ENCODE data around the gene KCNMA1. TPM values are rescaled to one million over a fixed set of nuclear protein-coding genes. Genes with fewer than 3 reads are reported as not detected.
A peak's percentile ranks its signal among the peaks of the same experiment; 100 is the strongest.

KCNMA1 gene
- total and polyA plus RNA-seq, 2 donors from 2014 or later: 4.2 to 8.9 TPM

DNA sequence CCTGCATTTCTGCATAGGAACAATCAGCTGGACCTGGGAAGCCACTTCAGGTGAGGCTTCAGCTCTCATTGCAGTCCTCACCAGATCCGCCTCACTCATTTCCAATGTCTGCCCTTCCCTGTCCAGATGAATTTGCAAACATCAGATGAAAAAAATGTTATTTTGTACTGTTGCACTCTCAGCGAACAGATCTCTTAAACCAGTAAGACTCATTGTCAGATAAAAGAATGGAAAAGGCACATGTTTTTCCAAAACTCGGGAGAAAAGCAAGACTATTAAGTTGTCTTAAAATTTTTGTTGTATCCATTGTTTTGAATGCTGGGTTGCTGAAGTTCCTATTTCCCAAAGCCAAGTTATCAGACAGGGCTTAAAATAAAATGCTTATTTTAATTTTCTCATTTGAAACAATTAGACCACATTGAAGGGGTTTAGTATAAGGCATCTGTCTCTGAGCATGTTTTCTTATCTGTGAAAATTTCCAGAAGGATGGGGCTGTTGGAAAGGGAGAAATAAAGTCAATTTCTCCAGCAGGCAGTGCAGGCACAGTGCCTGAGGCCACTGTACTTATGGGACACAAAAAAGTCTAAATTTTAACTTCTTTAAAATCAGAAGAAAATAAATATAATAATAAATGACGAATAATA lies 396.8 kb downstream of the KCNMA1 start:
- intact Hi-C loops (cut with DNase I): no loop called here
- no peaks in the 10 kb centered on the region for H3K4me1 ChIP-seq (ENCODE audit: control insufficient read depth in 2 of 3, insufficient read depth in 2 of 3, low read depth in 1 of 3, low read length in 3 of 3)
- FAIRE-seq: no peak

DNA sequence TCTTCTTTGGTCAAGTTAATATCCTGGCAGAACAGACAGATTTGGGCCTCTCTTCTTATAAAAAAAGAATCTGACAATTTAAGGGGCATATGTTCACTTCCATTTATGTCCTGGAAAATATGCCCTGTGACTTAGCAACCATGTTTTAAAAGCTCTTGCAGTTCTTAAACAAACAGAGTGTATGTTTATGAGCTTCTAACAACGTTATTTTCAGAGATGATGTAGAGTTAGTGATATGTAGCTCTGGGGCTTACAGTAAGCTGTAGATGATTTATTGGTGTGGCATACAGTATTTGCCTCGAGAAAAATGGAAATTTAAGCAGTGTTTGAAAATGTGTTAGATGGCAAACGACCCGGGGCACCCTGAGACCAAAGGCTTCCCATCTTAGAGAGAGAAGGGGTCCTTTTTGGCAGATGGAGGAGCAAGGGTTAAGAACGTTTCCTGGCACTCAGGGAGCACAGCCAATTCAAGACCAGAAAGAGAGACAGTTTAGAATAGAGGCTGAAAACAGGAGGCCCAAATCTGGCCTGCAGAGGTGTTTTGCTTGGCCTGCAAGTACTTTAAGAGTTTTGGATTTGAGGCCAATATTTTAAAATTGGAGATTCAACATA lies 397.5 kb downstream of the KCNMA1 start:
- Histone ChIP-seq H3K4me3 (ENCODE audit: low read length in 3 of 3) (no peak overlapping the region), H3K4me1 (ENCODE audit: control insufficient read depth in 2 of 3, insufficient read depth in 2 of 3, low read depth in 1 of 3, low read length in 3 of 3) (no peaks in the 10 kb centered on the region), H3K27me3 (ENCODE audit: control insufficient read depth, insufficient read depth, low read length) (no peaks in the 10 kb centered on the region), H3K27ac (ENCODE audit: low read depth in 2 of 2, low read length in 2 of 2) (no peak overlapping the region), H3K9ac (ENCODE audit: low read length in 3 of 3) (no peak overlapping the region), H3K9me3 (ENCODE audit: control insufficient read depth in 2 of 3, insufficient read depth in 1 of 3, low read length in 3 of 3) (no peaks in the 10 kb centered on the region), H3K36me3 (ENCODE audit: control insufficient read depth in 2 of 3, insufficient read depth in 3 of 3, low read length in 3 of 3) (no peaks in the 10 kb centered on the region)
- intact Hi-C loops (cut with DNase I): no loop called here
- no peak for FAIRE-seq
- TF ChIP-seq, protein P1, sequence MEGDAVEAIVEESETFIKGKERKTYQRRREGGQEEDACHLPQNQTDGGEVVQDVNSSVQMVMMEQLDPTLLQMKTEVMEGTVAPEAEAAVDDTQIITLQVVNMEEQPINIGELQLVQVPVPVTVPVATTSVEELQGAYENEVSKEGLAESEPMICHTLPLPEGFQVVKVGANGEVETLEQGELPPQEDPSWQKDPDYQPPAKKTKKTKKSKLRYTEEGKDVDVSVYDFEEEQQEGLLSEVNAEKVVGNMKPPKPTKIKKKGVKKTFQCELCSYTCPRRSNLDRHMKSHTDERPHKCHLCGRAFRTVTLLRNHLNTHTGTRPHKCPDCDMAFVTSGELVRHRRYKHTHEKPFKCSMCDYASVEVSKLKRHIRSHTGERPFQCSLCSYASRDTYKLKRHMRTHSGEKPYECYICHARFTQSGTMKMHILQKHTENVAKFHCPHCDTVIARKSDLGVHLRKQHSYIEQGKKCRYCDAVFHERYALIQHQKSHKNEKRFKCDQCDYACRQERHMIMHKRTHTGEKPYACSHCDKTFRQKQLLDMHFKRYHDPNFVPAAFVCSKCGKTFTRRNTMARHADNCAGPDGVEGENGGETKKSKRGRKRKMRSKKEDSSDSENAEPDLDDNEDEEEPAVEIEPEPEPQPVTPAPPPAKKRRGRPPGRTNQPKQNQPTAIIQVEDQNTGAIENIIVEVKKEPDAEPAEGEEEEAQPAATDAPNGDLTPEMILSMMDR (IDR thresholded peaks at IDR 0.05; ENCODE audit: borderline replicate concordance, extremely low read depth, insufficient read depth): no peak
- DNase-seq: peak in 1 of 5 donors; percentile 22

More for the DNA sequence above, 396.8 kb downstream of the KCNMA1 start:
- no peak for DNase-seq
- H3K36me3 ChIP-seq (ENCODE audit: control insufficient read depth in 2 of 3, insufficient read depth in 3 of 3, low read length in 3 of 3): no peaks in the 10 kb centered on the region
- TF ChIP-seq, protein P1 (IDR thresholded peaks at IDR 0.05; ENCODE audit: borderline replicate concordance, extremely low read depth, insufficient read depth): no peak
- H3K9ac ChIP-seq (ENCODE audit: low read length in 3 of 3): no peak overlapping the region
- H3K4me3 ChIP-seq (ENCODE audit: low read length in 3 of 3): no peak overlapping the region
- H3K27me3 ChIP-seq (ENCODE audit: control insufficient read depth, insufficient read depth, low read length): no peaks in the 10 kb centered on the region
- H3K9me3 ChIP-seq (ENCODE audit: control insufficient read depth in 2 of 3, insufficient read depth in 1 of 3, low read length in 3 of 3): no peaks in the 10 kb centered on the region
- no peak overlapping the region for H3K27ac ChIP-seq (ENCODE audit: low read depth in 2 of 2, low read length in 2 of 2)

DNA sequence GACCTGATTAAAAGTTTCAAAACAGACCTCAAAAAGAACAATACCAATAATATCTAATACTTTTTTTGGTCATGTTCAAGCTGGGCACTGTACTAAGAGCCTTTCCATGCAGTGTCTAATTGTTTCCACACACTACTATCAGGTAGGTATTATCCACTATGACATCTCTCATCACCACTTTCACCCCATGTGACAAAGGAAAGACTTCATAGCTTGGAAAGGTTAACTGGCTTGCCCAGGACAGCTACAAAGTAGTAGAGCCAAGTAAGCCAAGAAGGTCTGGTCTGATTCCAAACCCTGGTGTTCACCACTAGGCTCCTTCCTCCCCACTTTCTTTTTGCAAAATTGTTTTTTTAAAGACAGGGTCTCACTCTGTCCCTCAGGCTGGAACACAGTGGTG lies 400.5 kb downstream of the KCNMA1 start:
- Histone ChIP-seq H3K9ac (ENCODE audit: low read length in 3 of 3) (no peak overlapping the region), H3K27me3 (ENCODE audit: control insufficient read depth, insufficient read depth, low read length) (no peaks in the 10 kb centered on the region), H3K9me3 (ENCODE audit: control insufficient read depth in 2 of 3, insufficient read depth in 1 of 3, low read length in 3 of 3) (no peaks in the 10 kb centered on the region), H3K27ac (ENCODE audit: low read depth in 2 of 2, low read length in 2 of 2) (no peak overlapping the region), H3K36me3 (ENCODE audit: control insufficient read depth in 2 of 3, insufficient read depth in 3 of 3, low read length in 3 of 3) (no peaks in the 10 kb centered on the region), H3K4me3 (ENCODE audit: low read length in 3 of 3) (no peak overlapping the region), H3K4me1 (ENCODE audit: control insufficient read depth in 2 of 3, insufficient read depth in 2 of 3, low read depth in 1 of 3, low read length in 3 of 3) (no peaks in the 10 kb centered on the region)
- FAIRE-seq (no peak), DNase-seq (no peak)
- intact Hi-C loops (cut with DNase I): no loop called here
- TF ChIP-seq, protein P1 (IDR thresholded peaks at IDR 0.05; ENCODE audit: borderline replicate concordance, extremely low read depth, insufficient read depth): no peak

Data from kidney (tissue), 14 donors.